ENCODE data around the gene B4GALNT4.

B4GALNT4 gene

GRCh38 chr11:417652-418342, 48.5 kb downstream of the B4GALNT4 start:
- Histone ChIP-seq H3K9me3 (no peaks in the 10 kb centered on the region), H3K27me3 (peaks cover 52% of the 10 kb centered on the region), H3K4me3 (ENCODE audit: low read depth in 1 of 2, low read length in 1 of 2) (no peak overlapping the region), H3K27ac (no peak overlapping the region), H3K4me1 (ENCODE audit: control insufficient read depth in 1 of 2, insufficient read depth in 1 of 2, low read depth in 1 of 2, low read length in 1 of 2) (peaks cover 33 to 38% of the 10 kb centered on the region in 2 experiments), H3K36me3 (no peaks in the 10 kb centered on the region)
- TF ChIP-seq CTCF (IDR thresholded peaks at IDR 0.05), result no peak

- peaks cover 57% of the 10 kb centered on the region for H3K27me3 ChIP-seq
- no peaks in the 10 kb centered on the region for H3K9me3 ChIP-seq
- no peaks in the 10 kb centered on the region for H3K36me3 ChIP-seq
- H3K4me1 ChIP-seq (ENCODE audit: control insufficient read depth in 1 of 2, insufficient read depth in 1 of 2, low read depth in 1 of 2, low read length in 1 of 2), result peaks cover 33 to 38% of the 10 kb centered on the region in 2 experiments
- H3K4me3 ChIP-seq (ENCODE audit: low read depth in 1 of 2, low read length in 1 of 2), result no peak overlapping the region
- H3K27ac ChIP-seq, result no peak overlapping the region
- TF ChIP-seq CTCF (IDR thresholded peaks at IDR 0.05), result no peak
These were observed 49.3 kb downstream of the B4GALNT4 start for GRCh38 chr11:418343-419247.

GRCh38 chr11:419248-420005, 50.1 kb downstream of the B4GALNT4 start:
- H3K27ac ChIP-seq, result no peak overlapping the region
- H3K36me3 ChIP-seq, result no peaks in the 10 kb centered on the region
- no peak overlapping the region for H3K4me3 ChIP-seq (ENCODE audit: low read depth in 1 of 2, low read length in 1 of 2)
- H3K27me3 ChIP-seq, result peaks cover 64% of the 10 kb centered on the region
- no peaks in the 10 kb centered on the region for H3K9me3 ChIP-seq
- TF ChIP-seq CTCF (IDR thresholded peaks at IDR 0.05), result no peak
- H3K4me1 ChIP-seq (ENCODE audit: control insufficient read depth in 1 of 2, insufficient read depth in 1 of 2, low read depth in 1 of 2, low read length in 1 of 2), result peaks cover 31 to 35% of the 10 kb centered on the region in 2 experiments

- Histone ChIP-seq H3K27ac (no peak overlapping the region), H3K36me3 (no peaks in the 10 kb centered on the region), H3K4me1 (ENCODE audit: control insufficient read depth in 1 of 2, insufficient read depth in 1 of 2, low read depth in 1 of 2, low read length in 1 of 2) (peaks cover 23 to 26% of the 10 kb centered on the region in 2 experiments), H3K4me3 (ENCODE audit: low read depth in 1 of 2, low read length in 1 of 2) (no peak overlapping the region), H3K9me3 (no peaks in the 10 kb centered on the region), H3K27me3 (peaks cover 67% of the 10 kb centered on the region)
- TF ChIP-seq CTCF (IDR thresholded peaks at IDR 0.05), result no peak
These were observed 51.0 kb downstream of the B4GALNT4 start for GRCh38 chr11:420054-420910.

GRCh38 chr11:420911-421321, 51.6 kb downstream of the B4GALNT4 start:
- peaks cover 17 to 20% of the 10 kb centered on the region in 2 experiments for H3K4me1 ChIP-seq (ENCODE audit: control insufficient read depth in 1 of 2, insufficient read depth in 1 of 2, low read depth in 1 of 2, low read length in 1 of 2)
- H3K9me3 ChIP-seq, result no peaks in the 10 kb centered on the region
- H3K27ac ChIP-seq, result no peak overlapping the region
- H3K36me3 ChIP-seq, result no peaks in the 10 kb centered on the region
- no peak for TF ChIP-seq CTCF (IDR thresholded peaks at IDR 0.05)
- peaks cover 64% of the 10 kb centered on the region for H3K27me3 ChIP-seq
- no peak overlapping the region for H3K4me3 ChIP-seq (ENCODE audit: low read depth in 1 of 2, low read length in 1 of 2)
